Measurements from ENCODE around the gene SEMA3D. TPM values are rescaled to one million over a fixed set of nuclear protein-coding genes. Genes with fewer than 3 reads are reported as not detected.

The SEMA3D gene
- total and polyA plus RNA-seq, 4 experiments from 2014 or later, result not detected

DNA sequence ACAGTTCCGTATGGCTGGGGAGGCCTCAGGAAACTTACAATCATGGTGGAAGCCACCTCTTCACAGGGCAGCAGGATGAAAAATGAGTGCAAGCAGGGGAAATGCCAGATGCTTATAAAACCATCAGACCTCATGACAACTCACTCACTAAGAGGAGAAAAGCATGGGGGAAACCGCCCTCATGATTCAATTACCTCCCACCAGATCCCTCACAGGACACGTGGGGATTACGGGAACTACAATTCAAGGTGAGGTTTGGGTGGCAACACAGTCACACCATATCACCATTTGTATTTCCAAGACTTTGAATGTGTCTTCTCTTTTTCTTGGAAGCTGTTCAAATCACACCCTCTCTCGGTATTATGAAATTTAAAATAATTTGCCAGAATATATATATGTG is 80.1 kb downstream of the SEMA3D start:
- no peaks in the 10 kb centered on the region for H3K36me3 ChIP-seq (ENCODE audit: insufficient read depth, low read length)
- H3K4me1 ChIP-seq (ENCODE audit: insufficient read depth, low read length), result no peaks in the 10 kb centered on the region
- POLR2A ChIA-PET (ENCODE audit: partially characterized antibody), result no interaction called here
- H3K4me1 Mint-ChIP-seq, result no peaks in the 10 kb centered on the region
- H3K27ac Mint-ChIP-seq, result peak overlapping the region in 1 of 7 donors; percentile 35
- H3K27ac ChIP-seq (ENCODE audit: low read depth, low read length), result no peak overlapping the region
- no peak for DNase-seq
- H3K4me3 ChIP-seq (ENCODE audit: low read length in 2 of 2), result no peak overlapping the region
- intact Hi-C loops (cut with micrococcal nuclease), result no loop called here
- no peaks in the 10 kb centered on the region for H3K36me3 Mint-ChIP-seq
- H3K9me3 Mint-ChIP-seq, result peaks cover 0 to 10% (median 5%) of the 10 kb centered on the region in 8 donors
- H3K9me3 ChIP-seq (ENCODE audit: control insufficient read depth in 1 of 2, low read length in 2 of 2), result no peaks in the 10 kb centered on the region
- H3K4me3 Mint-ChIP-seq, result no peak overlapping the region
- H3K27me3 ChIP-seq (ENCODE audit: insufficient read depth, low read length), result no peaks in the 10 kb centered on the region
- CTCF ChIA-PET (ENCODE audit: partially characterized antibody), result no interaction called here
- H3K27me3 Mint-ChIP-seq, result no peaks in the 10 kb centered on the region

DNA sequence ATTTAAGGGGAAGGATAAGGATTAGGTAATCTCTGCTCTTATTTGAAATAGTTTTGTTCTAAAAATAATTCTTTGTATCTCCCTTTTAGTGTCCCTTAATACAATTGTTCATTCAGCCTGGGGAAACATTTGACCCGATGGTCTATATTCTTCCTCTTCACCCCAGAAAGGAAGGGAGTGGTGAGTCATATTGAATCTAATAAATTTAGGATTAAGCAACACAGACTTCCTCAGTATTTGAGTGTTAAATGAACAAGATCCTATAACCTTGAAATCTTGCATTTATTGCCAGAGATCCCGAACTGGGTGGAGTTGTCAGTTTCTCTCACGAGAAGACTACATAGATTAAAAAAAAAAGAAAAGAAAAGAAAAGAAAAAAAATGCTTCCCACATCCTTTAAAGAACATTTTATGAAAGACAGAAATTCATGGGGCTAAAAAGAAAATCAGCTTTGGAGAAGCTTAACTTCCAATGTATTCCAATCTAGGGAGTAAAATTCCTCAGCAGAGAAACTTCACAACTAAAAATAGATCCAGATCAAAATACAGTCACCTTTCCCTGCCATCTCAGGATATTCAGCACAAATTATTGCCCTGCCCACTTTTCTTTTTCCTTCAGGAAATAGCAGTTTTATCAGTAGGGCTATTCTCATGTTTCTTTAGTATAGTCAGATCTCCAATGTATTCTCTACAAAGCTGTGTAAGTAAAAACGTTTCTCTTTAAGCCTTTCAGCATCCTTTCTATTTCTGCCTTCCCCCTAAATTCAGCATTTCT is 82.2 kb downstream of the SEMA3D start:
- H3K36me3 Mint-ChIP-seq, result no peaks in the 10 kb centered on the region
- Histone ChIP-seq H3K4me3 (ENCODE audit: low read length in 2 of 2) (no peak overlapping the region), H3K27ac (ENCODE audit: low read depth, low read length) (no peak overlapping the region), H3K4me1 (ENCODE audit: insufficient read depth, low read length) (no peaks in the 10 kb centered on the region), H3K9me3 (ENCODE audit: control insufficient read depth in 1 of 2, low read length in 2 of 2) (no peaks in the 10 kb centered on the region), H3K36me3 (ENCODE audit: insufficient read depth, low read length) (no peaks in the 10 kb centered on the region), H3K27me3 (ENCODE audit: insufficient read depth, low read length) (no peaks in the 10 kb centered on the region)
- DNase-seq, result no peak
- H3K27ac Mint-ChIP-seq, result no peak overlapping the region
- intact Hi-C loops (cut with micrococcal nuclease), result no loop called here
- H3K27me3 Mint-ChIP-seq, result no peaks in the 10 kb centered on the region
- no peaks in the 10 kb centered on the region for H3K4me1 Mint-ChIP-seq
- CTCF ChIA-PET (ENCODE audit: partially characterized antibody), result no interaction called here
- H3K4me3 Mint-ChIP-seq, result no peak overlapping the region
- H3K9me3 Mint-ChIP-seq, result peaks cover 0 to 7% (median 2%) of the 10 kb centered on the region in 8 donors
- POLR2A ChIA-PET (ENCODE audit: partially characterized antibody), result no interaction called here

DNA sequence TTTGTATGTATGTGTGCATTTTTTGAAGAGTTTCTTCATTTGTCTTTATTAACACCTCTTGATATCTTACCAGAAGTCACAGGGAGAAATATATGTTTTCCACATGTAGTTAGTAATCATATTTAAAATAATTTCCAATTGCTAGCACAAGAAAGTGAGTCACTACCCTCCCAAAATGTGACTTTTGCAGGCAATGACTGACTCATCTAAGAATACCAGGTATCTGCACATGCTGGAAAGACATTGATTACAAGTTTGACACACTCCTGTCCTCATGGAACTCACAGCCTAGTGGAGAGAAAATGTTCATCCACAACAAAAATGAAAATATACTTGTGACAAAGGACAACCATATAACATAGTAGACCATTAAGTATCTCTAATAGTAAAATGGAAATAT is 82.9 kb downstream of the SEMA3D start:
- no peak overlapping the region for H3K4me3 ChIP-seq (ENCODE audit: low read length in 2 of 2)
- Mint-ChIP-seq H3K9me3 (peaks cover 0 to 7% (median 2%) of the 10 kb centered on the region in 8 donors), H3K4me3 (no peak overlapping the region), H3K4me1 (no peaks in the 10 kb centered on the region), H3K27me3 (no peaks in the 10 kb centered on the region), H3K36me3 (no peaks in the 10 kb centered on the region), H3K27ac (no peak overlapping the region)
- POLR2A ChIA-PET (ENCODE audit: partially characterized antibody), result no interaction called here
- DNase-seq, result no peak
- H3K36me3 ChIP-seq (ENCODE audit: insufficient read depth, low read length), result no peaks in the 10 kb centered on the region
- no peaks in the 10 kb centered on the region for H3K27me3 ChIP-seq (ENCODE audit: insufficient read depth, low read length)
- CTCF ChIA-PET (ENCODE audit: partially characterized antibody), result no interaction called here
- no peak overlapping the region for H3K27ac ChIP-seq (ENCODE audit: low read depth, low read length)
- intact Hi-C loops (cut with micrococcal nuclease), result no loop called here
- H3K9me3 ChIP-seq (ENCODE audit: control insufficient read depth in 1 of 2, low read length in 2 of 2), result no peaks in the 10 kb centered on the region
- H3K4me1 ChIP-seq (ENCODE audit: insufficient read depth, low read length), result no peaks in the 10 kb centered on the region

DNA sequence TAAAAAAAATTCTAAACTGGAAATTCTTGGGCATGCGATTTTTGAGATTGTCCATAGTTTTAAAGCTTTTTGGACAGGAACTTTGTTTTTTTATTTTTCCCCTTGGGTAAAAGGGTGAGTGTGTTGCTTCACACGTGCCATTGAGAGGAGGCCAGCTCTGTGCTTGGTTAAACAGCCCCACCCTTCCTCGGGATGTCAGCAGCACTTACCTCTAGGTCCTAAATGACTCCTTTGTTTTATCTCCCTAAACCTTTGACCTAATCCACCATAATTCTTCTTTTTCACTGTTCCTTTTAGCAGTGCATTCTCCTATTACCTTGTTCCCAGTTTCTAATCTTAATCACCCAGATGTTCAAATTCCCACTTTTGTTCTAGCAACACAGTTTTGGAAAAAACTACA is 83.5 kb downstream of the SEMA3D start:
- Mint-ChIP-seq H3K27ac (no peak overlapping the region), H3K4me1 (no peaks in the 10 kb centered on the region), H3K9me3 (peaks cover 0 to 7% (median 2%) of the 10 kb centered on the region in 8 donors), H3K27me3 (no peaks in the 10 kb centered on the region), H3K4me3 (no peak overlapping the region), H3K36me3 (no peaks in the 10 kb centered on the region)
- ChIA-PET POLR2A (ENCODE audit: partially characterized antibody) (no interaction called here), CTCF (ENCODE audit: partially characterized antibody) (no interaction called here)
- Histone ChIP-seq H3K9me3 (ENCODE audit: control insufficient read depth in 1 of 2, low read length in 2 of 2) (no peaks in the 10 kb centered on the region), H3K27ac (ENCODE audit: low read depth, low read length) (no peak overlapping the region), H3K36me3 (ENCODE audit: insufficient read depth, low read length) (no peaks in the 10 kb centered on the region), H3K4me1 (ENCODE audit: insufficient read depth, low read length) (no peaks in the 10 kb centered on the region), H3K4me3 (ENCODE audit: low read length in 2 of 2) (no peak overlapping the region), H3K27me3 (ENCODE audit: insufficient read depth, low read length) (no peaks in the 10 kb centered on the region)
- no peak for DNase-seq
- intact Hi-C loops (cut with micrococcal nuclease), result no loop called here

DNA sequence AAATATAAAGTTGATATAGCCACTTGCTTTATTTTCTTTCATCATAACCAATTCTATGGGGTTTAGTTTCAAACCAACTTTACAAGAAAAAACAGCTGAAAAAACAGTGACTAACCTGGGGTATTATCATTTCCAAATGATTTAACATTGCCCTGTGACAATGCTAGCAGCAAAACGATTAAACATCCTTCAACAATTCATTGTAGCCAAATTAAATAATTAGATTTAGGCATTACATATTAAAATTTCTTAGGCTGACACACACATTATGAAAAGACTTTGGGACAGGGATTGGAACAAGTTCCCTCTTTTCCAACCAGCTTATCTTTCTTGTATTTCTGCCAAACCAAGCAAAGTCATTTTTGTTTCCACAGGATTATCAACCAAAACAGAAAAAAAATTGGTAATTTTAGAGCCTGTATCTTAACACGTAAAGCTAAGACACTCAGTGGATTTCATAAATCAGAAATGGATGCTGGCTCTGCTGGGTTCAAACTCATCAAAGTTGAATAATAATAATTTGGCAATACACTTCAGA is 84.0 kb downstream of the SEMA3D start:
- intact Hi-C loops (cut with micrococcal nuclease), result no loop called here
- Histone ChIP-seq H3K27ac (ENCODE audit: low read depth, low read length) (no peak overlapping the region), H3K27me3 (ENCODE audit: insufficient read depth, low read length) (no peaks in the 10 kb centered on the region), H3K36me3 (ENCODE audit: insufficient read depth, low read length) (no peaks in the 10 kb centered on the region), H3K9me3 (ENCODE audit: control insufficient read depth in 1 of 2, low read length in 2 of 2) (no peaks in the 10 kb centered on the region), H3K4me3 (ENCODE audit: low read length in 2 of 2) (no peak overlapping the region), H3K4me1 (ENCODE audit: insufficient read depth, low read length) (no peaks in the 10 kb centered on the region)
- Mint-ChIP-seq H3K27ac (no peak overlapping the region), H3K4me1 (no peaks in the 10 kb centered on the region), H3K4me3 (no peak overlapping the region), H3K9me3 (peaks cover 0 to 7% (median 2%) of the 10 kb centered on the region in 8 donors), H3K36me3 (no peaks in the 10 kb centered on the region), H3K27me3 (no peaks in the 10 kb centered on the region)
- ChIA-PET CTCF (ENCODE audit: partially characterized antibody) (no interaction called here), POLR2A (ENCODE audit: partially characterized antibody) (no interaction called here)
- no peak for DNase-seq

DNA sequence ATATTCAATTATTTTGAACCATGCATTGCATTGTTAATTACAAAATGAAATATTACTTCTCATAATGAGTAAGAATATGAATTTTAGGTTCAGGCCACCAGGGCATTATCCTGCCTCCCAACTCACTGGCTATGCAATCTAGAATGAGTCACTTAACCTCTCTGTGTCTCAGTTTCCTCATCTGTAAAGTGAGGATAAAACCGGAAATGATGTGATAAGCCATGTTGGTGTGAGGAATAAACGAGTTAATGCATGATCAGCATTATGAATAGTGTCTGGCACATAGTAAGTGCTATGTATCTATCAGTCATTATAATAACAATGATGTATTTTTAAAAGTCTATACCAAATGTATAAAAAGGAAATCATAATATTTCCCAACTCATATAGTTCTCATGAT is 85.5 kb downstream of the SEMA3D start:
- H3K27ac Mint-ChIP-seq, result no peak overlapping the region

DNA sequence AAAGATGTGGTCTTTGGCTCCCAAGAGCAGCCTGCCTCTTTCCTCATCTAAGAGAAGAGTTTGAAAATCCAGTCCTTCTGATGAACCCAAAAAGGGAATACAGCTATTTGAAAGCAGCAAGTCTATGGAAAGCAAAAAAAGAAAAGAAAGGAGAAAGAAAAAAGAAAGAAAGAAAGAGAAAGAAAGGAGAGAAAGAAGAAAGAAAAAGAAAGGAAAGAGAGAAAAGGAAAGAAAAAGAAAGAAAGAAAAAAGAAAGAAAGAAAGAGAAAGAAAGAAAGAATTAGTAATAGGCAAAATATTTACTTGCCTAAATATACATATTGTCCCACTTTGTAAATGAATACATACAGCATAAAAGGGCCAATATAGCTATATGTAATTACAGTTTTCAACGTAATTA is 89.0 kb downstream of the SEMA3D start:
- H3K4me3 ChIP-seq (ENCODE audit: low read length in 2 of 2), result no peak overlapping the region
- Mint-ChIP-seq H3K27ac (no peak overlapping the region), H3K4me3 (no peak overlapping the region), H3K9me3 (peaks cover 0 to 6% (median 2%) of the 10 kb centered on the region in 8 donors), H3K36me3 (no peaks in the 10 kb centered on the region), H3K27me3 (no peaks in the 10 kb centered on the region), H3K4me1 (no peaks in the 10 kb centered on the region)
- H3K9me3 ChIP-seq (ENCODE audit: control insufficient read depth in 1 of 2, low read length in 2 of 2), result no peaks in the 10 kb centered on the region
- no peaks in the 10 kb centered on the region for H3K4me1 ChIP-seq (ENCODE audit: insufficient read depth, low read length)
- no peaks in the 10 kb centered on the region for H3K27me3 ChIP-seq (ENCODE audit: insufficient read depth, low read length)
- H3K36me3 ChIP-seq (ENCODE audit: insufficient read depth, low read length), result no peaks in the 10 kb centered on the region
- ChIA-PET CTCF (ENCODE audit: partially characterized antibody) (no interaction called here), POLR2A (ENCODE audit: partially characterized antibody) (no interaction called here)
- no peak for DNase-seq
- intact Hi-C loops (cut with micrococcal nuclease), result no loop called here
- no peak overlapping the region for H3K27ac ChIP-seq (ENCODE audit: low read depth, low read length)

More for the DNA sequence above, 85.5 kb downstream of the SEMA3D start:
- Histone ChIP-seq H3K27me3 (ENCODE audit: insufficient read depth, low read length) (no peaks in the 10 kb centered on the region), H3K4me3 (ENCODE audit: low read length in 2 of 2) (no peak overlapping the region), H3K9me3 (ENCODE audit: control insufficient read depth in 1 of 2, low read length in 2 of 2) (no peaks in the 10 kb centered on the region), H3K36me3 (ENCODE audit: insufficient read depth, low read length) (no peaks in the 10 kb centered on the region), H3K4me1 (ENCODE audit: insufficient read depth, low read length) (no peaks in the 10 kb centered on the region), H3K27ac (ENCODE audit: low read depth, low read length) (no peak overlapping the region)
- DNase-seq, result no peak
- no peaks in the 10 kb centered on the region for H3K27me3 Mint-ChIP-seq
- peaks cover 0 to 5% (median 4%) of the 10 kb centered on the region in 8 donors for H3K9me3 Mint-ChIP-seq
- no peaks in the 10 kb centered on the region for H3K4me1 Mint-ChIP-seq
- ChIA-PET POLR2A (ENCODE audit: partially characterized antibody) (no interaction called here), CTCF (ENCODE audit: partially characterized antibody) (no interaction called here)
- no peak overlapping the region for H3K4me3 Mint-ChIP-seq
- no peaks in the 10 kb centered on the region for H3K36me3 Mint-ChIP-seq
- intact Hi-C loops (cut with micrococcal nuclease), result no loop called here

All from CD4-positive, alpha-beta memory T cell (primary cell).